Body of pancreas (tissue), 4 donors: ENCODE results near the gene TMA7. TPM values are rescaled to one million over a fixed set of nuclear protein-coding genes. Genes with fewer than 3 reads are reported as not detected.

Experiments used
- ATAC-seq: fragments of 150-250 bp; one replicate; pipeline ENCODE4 v1.9.1; 2016
- DNase-seq, 4 donors: peaks; one replicate each; pipeline ENCODE4 v3.0.0-alpha.2; 2019
- H3K27ac ChIP-seq, 4 donors: fragments of 200-600 bp; sonication (generic); 1 replicate in 3 of 4; 2 replicates in 1 of 4; pipeline versions ENCODE4 v1.5.1 to v1.6.1; 2016 to 2019; ENCODE audit warnings: mild to moderate bottlenecking in 1 of 4, mixed read lengths in 1 of 4, moderate library complexity in 1 of 4
- H3K27me3 ChIP-seq, 2 donors: fragments of 200-600 bp; sonication (generic); one replicate each; pipeline ENCODE4 v1.6.0; 2016; ENCODE audit warnings: mild to moderate bottlenecking in 1 of 2
- H3K36me3 ChIP-seq, 2 donors: fragments of 200-600 bp; sonication (generic); replicated peaks in 1 of 2; 2 replicates each; pipeline ENCODE4 v1.5.1; 2016; ENCODE audit warnings: low read depth in 2 of 2; ENCODE audit not compliant: insufficient read depth in 1 of 2
- H3K4me1 ChIP-seq: fragments of 200-600 bp; sonication (generic); one replicate; pipeline ENCODE4 v1.6.0; 2016
- H3K4me3 ChIP-seq, 2 donors: fragments of 200-600 bp; sonication (generic); 1 replicate in 1 of 2; 2 replicates in 1 of 2; pipeline ENCODE4 v1.5.1; 2016 to 2019
- H3K9me3 ChIP-seq, 3 donors: fragments of 200-600 bp; sonication (generic); 1 replicate in 2 of 3; 2 replicates in 1 of 3; pipeline ENCODE4 v1.5.1; 2016
- CTCF ChIP-seq, 7 experiments: fragments of 450-650 bp in 4 of 7; fragments of 200-600 bp in 3 of 7; sonication (generic) in 3 of 7; IDR thresholded peaks; one replicate each; pipeline ENCODE4 v1.5.1; 2016 to 2019; ENCODE audit warnings: antibody characterized with exemption in 7 of 7
- POLR2A ChIP-seq, 3 donors: fragments of 450-650 bp; IDR thresholded peaks; one replicate each; pipeline ENCODE4 v1.6.1; 2016; ENCODE audit warnings: antibody characterized with exemption in 3 of 3, mild to moderate bottlenecking in 2 of 3
- WGBS, 2 donors: methylation state at CpG; one replicate each; pipeline ENCODE4 v1.1.5; 2017; 5-methylcytosine and 5-hydroxymethylcytosine counted together
- intact Hi-C: fragments of 100-400 bp; cut with DNase I; formaldehyde crosslinking; loops from one replicate; pipeline ENCODE4 v1.15.1; 2023
- total RNA-seq, 2 donors: library from RNA; depleted of rRNA; stranded (reverse); fragments of >200 nt; gene quantifications; one replicate each; pipeline ENCODE4 v1.1.0, GENCODE V29; 2016

TMA7 gene
- total RNA-seq, 2 donors from 2014 or later, result 113 to 156 TPM

- 70% methylated on average over 7 of the region's 7 CpGs for WGBS, 2 donors
- peaks cover 29% of the 10 kb centered on the region for H3K4me1 ChIP-seq
- DNase-seq (no peak), ATAC-seq (no peak)
- H3K27me3 ChIP-seq, result no peaks in the 10 kb centered on the region
- no peak overlapping the region for H3K27ac ChIP-seq
- no peak for TF ChIP-seq CTCF (IDR thresholded peaks at IDR 0.05)
- TF ChIP-seq POLR2A (IDR thresholded peaks at IDR 0.05), result no peak
- H3K4me3 ChIP-seq, result no peak overlapping the region
- no peaks in the 10 kb centered on the region for H3K9me3 ChIP-seq
- intact Hi-C loops, result loop anchor here (2.0 to 5.0 kb wide), 2 partner anchors 35 to 162 kb away; no protein-coding TSS in a partner anchor
- H3K36me3 ChIP-seq, result no peaks in the 10 kb centered on the region
Observed at GRCh38 chr3:48436855-48437254, 3.2 kb upstream of the TMA7 start.

- ATAC-seq (no peak), DNase-seq (no peak)
- intact Hi-C loops, result loop anchor here (2.0 to 5.0 kb wide), 2 partner anchors 36 to 163 kb away; no protein-coding TSS in a partner anchor
- Histone ChIP-seq H3K27ac (no peak overlapping the region), H3K36me3 (peaks cover 0 to 3% of the 10 kb centered on the region in 2 donors), H3K27me3 (no peaks in the 10 kb centered on the region), H3K4me3 (no peak overlapping the region), H3K9me3 (no peaks in the 10 kb centered on the region), H3K4me1 (peaks cover 31% of the 10 kb centered on the region)
- WGBS, 2 donors, result 75 to 79% methylated on average over 4 of the region's 4 CpGs
- TF ChIP-seq CTCF (IDR thresholded peaks at IDR 0.05) (no peak), POLR2A (IDR thresholded peaks at IDR 0.05) (no peak)
Observed at GRCh38 chr3:48437812-48438211, 2.2 kb upstream of the TMA7 start.

GRCh38 chr3:48440590-48440958 is 517 bp downstream of the TMA7 start:
- intact Hi-C loops, result no loop called here
- Histone ChIP-seq H3K27me3 (no peaks in the 10 kb centered on the region), H3K4me1 (peaks cover 31% of the 10 kb centered on the region), H3K9me3 (no peaks in the 10 kb centered on the region), H3K4me3 (peak overlapping the region; percentile 61 to 78), H3K36me3 (peaks cover 0 to 4% of the 10 kb centered on the region in 2 donors), H3K27ac (peak overlapping the region; percentile 71 to 93 (median 85))
- WGBS, 2 donors, result 1 to 2% methylated on average over 21 of the region's 21 CpGs
- TF ChIP-seq POLR2A (IDR thresholded peaks at IDR 0.05) (no peak), CTCF (IDR thresholded peaks at IDR 0.05) (no peak)
- ATAC-seq, result peak; percentile 1
- no peak for DNase-seq

- Histone ChIP-seq H3K4me3 (no peak overlapping the region), H3K27me3 (no peaks in the 10 kb centered on the region), H3K27ac (no peak overlapping the region), H3K4me1 (peaks cover 31% of the 10 kb centered on the region), H3K9me3 (no peaks in the 10 kb centered on the region), H3K36me3 (peaks cover 0 to 4% of the 10 kb centered on the region in 2 donors)
- 82% methylated on average over 6 of the region's 6 CpGs for WGBS, 2 donors
- DNase-seq (no peak), ATAC-seq (no peak)
- TF ChIP-seq POLR2A (IDR thresholded peaks at IDR 0.05) (no peak), CTCF (IDR thresholded peaks at IDR 0.05) (no peak)
- intact Hi-C loops, result no loop called here
Observed at GRCh38 chr3:48441940-48442339, 1.9 kb downstream of the TMA7 start.

- ATAC-seq (no peak), DNase-seq (no peak)
- Histone ChIP-seq H3K9me3 (no peaks in the 10 kb centered on the region), H3K36me3 (peaks cover 0 to 4% of the 10 kb centered on the region in 2 donors), H3K4me3 (no peak overlapping the region), H3K27ac (peak overlapping the region in 1 of 4 donors; percentile 89), H3K4me1 (peaks cover 29% of the 10 kb centered on the region), H3K27me3 (no peaks in the 10 kb centered on the region)
- intact Hi-C loops, result no loop called here
- TF ChIP-seq POLR2A (IDR thresholded peaks at IDR 0.05) (no peak), CTCF (IDR thresholded peaks at IDR 0.05) (no peak)
- 55 to 59% methylated on average over 6 of the region's 6 CpGs for WGBS, 2 donors
Observed at GRCh38 chr3:48445277-48445882, 5.3 kb downstream of the TMA7 start.
